K562 (cell line): Measurements from ENCODE around the gene C1orf174. TPM values are rescaled to one million over a fixed set of nuclear protein-coding genes. Genes with fewer than 3 reads are reported as not detected.
A peak's percentile ranks its signal among the peaks of the same experiment; 100 is the strongest.

ENCODE experiments used
- ATF4 ChIP-seq: fragments of 450-650 bp; formaldehyde crosslinking; IDR thresholded peaks from 2 replicates; pipeline ENCODE4 v1.4.0; 2022; ENCODE audit warnings: mild to moderate bottlenecking, moderate library complexity
- CAMTA2 ChIP-seq: fragments of 250-450 bp; sonication (Bioruptor Pico); conservative IDR thresholded peaks from 2 replicates; pipeline ENCODE4 v1.5.1; 2022
- CBFB ChIP-seq: sonication (generic); formaldehyde crosslinking; IDR thresholded peaks from 2 replicates; pipeline ENCODE4 v1.4.0; 2020; ENCODE audit warnings: mild to moderate bottlenecking, missing genetic modification reagents
- DPF2 ChIP-seq: fragments of 450-650 bp; IDR thresholded peaks from 2 replicates; pipeline ENCODE4 v1.6.1; 2016
- FOXJ2 ChIP-seq: fragments of 200-800 bp; sonication (Bioruptor generic); IDR thresholded peaks from 2 replicates; pipeline ENCODE4 v1.6.1; 2016; ENCODE audit warnings: missing genetic modification characterization, missing compliant biosample characterization
- GATAD2B ChIP-seq: fragments of 450-650 bp; IDR thresholded peaks from 2 replicates; pipeline ENCODE4 v1.6.1; 2017; ENCODE audit warnings: mild to moderate bottlenecking, borderline replicate concordance
- HDGF ChIP-seq: fragments of 450-650 bp; IDR thresholded peaks from 2 replicates; pipeline ENCODE4 v1.6.1; 2016
- HNRNPL ChIP-seq: fragments of 200-400 bp; formaldehyde crosslinking; IDR thresholded peaks from 2 replicates; pipeline ENCODE4 v1.6.1; 2017; ENCODE audit warnings: low read depth, mild to moderate bottlenecking, low read length
- MTA1 ChIP-seq: fragments of 450-650 bp; IDR thresholded peaks from 2 replicates; pipeline ENCODE4 v1.6.1; 2017; ENCODE audit warnings: borderline replicate concordance
- NFE2L1 ChIP-seq: fragments of 450-650 bp; IDR thresholded peaks from 2 replicates; pipeline ENCODE4 v1.6.1; 2016; ENCODE audit warnings: missing genetic modification characterization, low read depth, mild to moderate bottlenecking, missing compliant biosample characterization, moderate library complexity, borderline replicate concordance
- NFIC ChIP-seq: fragments of 450-650 bp; IDR thresholded peaks from 2 replicates; pipeline ENCODE4 v1.6.1; 2017; ENCODE audit warnings: mild to moderate bottlenecking, inconsistent platforms
- NFRKB ChIP-seq: fragments of 450-650 bp; IDR thresholded peaks from 2 replicates; pipeline ENCODE4 v1.6.1; 2016; ENCODE audit warnings: low read depth
- PREB ChIP-seq: sonication (generic); formaldehyde crosslinking; IDR thresholded peaks from 2 replicates; pipeline ENCODE4 v1.8.1; 2023; ENCODE audit warnings: mild to moderate bottlenecking, missing genetic modification reagents
- RAD21 ChIP-seq, 2 experiments: fragments of 250-450 bp in 1 of 2; fragments of 450-650 bp in 1 of 2; sonication (Bioruptor Pico) in 1 of 2; formaldehyde crosslinking in 1 of 2; IDR thresholded peaks in 1 of 2; conservative IDR thresholded peaks in 1 of 2; 2 replicates each; pipeline versions ENCODE4 v1.4.0 to v1.8.0; 2020 to 2022; ENCODE audit warnings: mild to moderate bottlenecking in 2 of 2, moderate library complexity in 1 of 2
- SNIP1 ChIP-seq: fragments of 450-650 bp; IDR thresholded peaks from 2 replicates; pipeline ENCODE4 v1.7.1; 2017; ENCODE audit warnings: low read depth, mild to moderate bottlenecking
- TCF15 ChIP-seq: fragments of 250-450 bp; sonication (Bioruptor Pico); IDR thresholded peaks from 2 replicates; pipeline ENCODE4 v1.8.0; 2022; ENCODE audit warnings: moderate library complexity, mild to moderate bottlenecking, inconsistent platforms
- TGIF2 ChIP-seq: sonication (generic); formaldehyde crosslinking; IDR thresholded peaks from 2 replicates; pipeline ENCODE4 v1.8.1; 2022; ENCODE audit warnings: mild to moderate bottlenecking, missing genetic modification reagents, moderate library complexity
- YY1 ChIP-seq, 3 experiments: IDR thresholded peaks; 2 replicates each; pipeline ENCODE4 v1.6.1; 2011; ENCODE audit warnings: low read length in 2 of 3, mild to moderate bottlenecking in 2 of 3, moderate library complexity in 2 of 3, borderline replicate concordance in 1 of 3, control low read depth in 1 of 3, low read depth in 1 of 3; ENCODE audit not compliant: insufficient read depth in 3 of 3, insufficient replicate concordance in 2 of 3, control insufficient read depth in 1 of 3, insufficient read length in 1 of 3; ENCODE audit errors: extremely low read depth in 1 of 3
- ZNF124 ChIP-seq: sonication (generic); formaldehyde crosslinking; IDR thresholded peaks from 2 replicates; pipeline ENCODE4 v1.8.1; 2022; ENCODE audit warnings: missing genetic modification reagents
- ZNF253 ChIP-seq: fragments of 250-450 bp; sonication (Bioruptor Pico); conservative IDR thresholded peaks from 2 replicates; pipeline ENCODE4 v1.6.1; 2021; ENCODE audit warnings: mild to moderate bottlenecking
- ZNF280B ChIP-seq: fragments of 250-450 bp; sonication (Bioruptor Pico); IDR thresholded peaks from 2 replicates; pipeline ENCODE4 v1.5.1; 2021; ENCODE audit warnings: mild to moderate bottlenecking
- ZNF561 ChIP-seq: fragments of 450-650 bp; formaldehyde crosslinking; conservative IDR thresholded peaks from 2 replicates; pipeline ENCODE4 v1.4.0; 2020; ENCODE audit warnings: mild to moderate bottlenecking, moderate library complexity
- ZNF695 ChIP-seq: fragments of 450-650 bp; formaldehyde crosslinking; IDR thresholded peaks from 2 replicates; pipeline ENCODE4 v1.4.0; 2020; ENCODE audit warnings: mild to moderate bottlenecking, moderate library complexity
- ZNF707 ChIP-seq: fragments of 250-450 bp; sonication (Bioruptor Pico); conservative IDR thresholded peaks from 2 replicates; pipeline ENCODE4 v1.8.0; 2022; ENCODE audit warnings: inconsistent platforms, mild to moderate bottlenecking, moderate library complexity
- ZNF75A ChIP-seq: fragments of 450-650 bp; formaldehyde crosslinking; IDR thresholded peaks from 2 replicates; pipeline ENCODE4 v1.4.0; 2020; ENCODE audit warnings: mild to moderate bottlenecking
- polyA plus RNA-seq, 8 experiments: library from polyadenylated mRNA; depleted of rRNA in 4 of 8; stranded (reverse) in 5 of 8; unstranded in 3 of 8; fragments of >200 nt; fragmentation: Nextera tagmentation in 2 of 8; fragmentation: Illumina TruSeq in 1 of 8; extraction: Ambion mirVana in 2 of 8; extraction: Trizol in 1 of 8; gene quantifications; 2 replicates each; pipeline versions ENCODE4 v1.2.1 to v1.2.3, GENCODE V29; 2011 to 2014; ENCODE audit warnings: inconsistent platforms in 1 of 8, missing spikeins in 1 of 8
- total RNA-seq, 7 experiments: library from RNA; depleted of rRNA in 6 of 7; stranded (reverse); fragments of >200 nt in 6 of 7; fragmentation: Illumina TruSeq in 2 of 7; extraction: Trizol in 2 of 7; gene quantifications; 2 replicates each; pipeline versions ENCODE4 v1.2.1 to v1.2.3, GENCODE V29; 2011 to 2021; ENCODE audit warnings: low replicate concordance in 1 of 7

Gene C1orf174
- total and polyA plus RNA-seq, 9 of the 15 experiments (the other 6 are each of a cell fraction or from before 2014, with no cell fraction given), result 38.5 to 64.9 (median 45.4) TPM

GRCh38 chr1:3900150-3900968 is at the start of gene C1orf174 (continued):
- TF ChIP-seq HDGF (no peak), DPF2 (no peak), TGIF2 (no peak), GATAD2B (no peak), PREB (CRISPR knock-in tag) (no peak), FOXJ2 (tag) (peak; percentile 94), ZNF695 (CRISPR knock-in tag) (no peak), ZNF280B (CRISPR knock-in tag) (no peak), NFE2L1 (tag) (no peak), NFIC (peak; percentile 44), ATF4 (CRISPR knock-in tag) (peak; percentile 45; the same call in 1 of the 2 replicates), HNRNPL (0 out of 2 replicates have a peak, but pooled peaks have one; percentile 31), MTA1 (peak; percentile 74; the same call in 1 of the 2 replicates), NFRKB (peak; percentile 99), ZNF561 (CRISPR knock-in tag) (no peak), TCF15 (CRISPR knock-in tag) (no peak), ZNF124 (no peak), CAMTA2 (CRISPR knock-in tag) (no peak), RAD21 (CRISPR knock-in tag; conservative IDR thresholded peaks at IDR 0.05 in 1 of 2, IDR thresholded peaks at IDR 0.05 in 1 of 2) (no peak), SNIP1 (no peak), YY1 (IDR thresholded peaks at IDR 0.05; ENCODE audit: borderline replicate concordance in 1 of 3, control insufficient read depth in 1 of 3, extremely low read depth in 1 of 3, insufficient read depth in 3 of 3, insufficient read length in 1 of 3, insufficient replicate concordance in 2 of 3, low read depth in 1 of 3, low read length in 2 of 3) (peak; percentile 97 to 99 (median 98)), ZNF75A (no peak), ZNF253 (CRISPR knock-in tag) (no peak), ZNF707 (CRISPR knock-in tag) (no peak), CBFB (CRISPR knock-in tag) (no peak; the same call in 1 of the 2 replicates)
